Putamen (tissue), 1 donor: Measurements from ENCODE around the gene XPNPEP2.

Experiments used
- DNase-seq: peaks from one replicate; pipeline ENCODE4 v3.0.0-alpha.2; 2016; ENCODE audit warnings: low spot score

The XPNPEP2 gene

DNA sequence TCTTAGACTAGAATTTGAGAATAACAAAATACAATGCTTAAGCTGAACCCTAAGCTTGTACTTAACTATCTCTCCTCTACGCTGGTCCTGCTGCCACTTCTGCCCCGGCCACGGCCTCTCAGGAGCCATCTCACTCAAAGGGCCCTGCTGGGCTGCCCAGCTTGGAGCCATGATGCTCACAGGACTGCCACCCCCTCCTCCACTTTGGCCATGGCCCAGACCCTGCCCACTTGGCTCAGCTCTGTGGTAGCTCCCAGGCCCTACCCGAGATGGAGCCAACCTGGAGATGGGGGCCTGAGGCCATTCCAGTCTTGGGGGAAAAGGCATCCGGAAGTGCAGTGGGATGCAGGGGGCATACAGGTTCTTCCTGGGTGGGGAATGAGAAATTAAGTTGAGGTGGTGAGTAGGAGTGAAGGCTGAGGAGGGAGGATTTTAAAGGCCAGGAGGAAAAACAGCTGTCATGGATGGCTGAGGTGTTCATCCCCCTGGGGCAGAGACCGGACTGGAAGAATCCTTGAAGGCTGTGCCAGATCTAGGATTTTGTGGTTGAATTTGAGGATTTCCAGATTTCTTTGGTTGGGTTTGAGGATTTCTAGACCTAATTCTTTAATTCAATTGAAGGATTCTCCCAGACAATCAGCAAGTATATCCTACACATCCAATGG lies 41.8 kb downstream of the XPNPEP2 start:
- DNase-seq, result no peak

DNA sequence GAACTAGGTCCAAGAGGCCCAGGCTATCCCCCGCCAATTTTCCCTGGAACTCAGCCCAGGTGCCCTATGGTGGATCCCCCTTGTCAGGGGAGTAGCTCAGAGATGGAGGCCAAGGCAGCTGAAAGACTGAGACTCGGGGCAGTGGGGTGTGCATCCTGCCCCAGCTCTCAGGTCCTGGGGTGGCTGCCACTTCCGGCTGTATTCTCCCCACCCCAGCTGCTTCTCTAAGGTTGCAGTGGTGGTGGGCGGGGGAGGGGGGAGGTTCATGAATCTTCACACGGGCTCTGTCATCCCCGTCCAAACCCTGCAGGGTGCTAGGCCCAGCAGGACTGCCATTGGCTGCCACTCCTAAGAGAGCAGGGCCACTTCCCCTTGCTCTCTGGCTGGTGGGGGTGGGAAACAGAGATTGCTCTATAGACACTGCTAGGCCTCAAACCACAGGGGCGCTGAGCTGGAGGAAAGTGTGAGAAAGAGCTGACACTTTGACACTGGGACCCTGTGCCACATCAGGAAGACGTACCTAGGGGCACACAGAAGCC lies 42.4 kb downstream of the XPNPEP2 start:
- no peak for DNase-seq

DNA sequence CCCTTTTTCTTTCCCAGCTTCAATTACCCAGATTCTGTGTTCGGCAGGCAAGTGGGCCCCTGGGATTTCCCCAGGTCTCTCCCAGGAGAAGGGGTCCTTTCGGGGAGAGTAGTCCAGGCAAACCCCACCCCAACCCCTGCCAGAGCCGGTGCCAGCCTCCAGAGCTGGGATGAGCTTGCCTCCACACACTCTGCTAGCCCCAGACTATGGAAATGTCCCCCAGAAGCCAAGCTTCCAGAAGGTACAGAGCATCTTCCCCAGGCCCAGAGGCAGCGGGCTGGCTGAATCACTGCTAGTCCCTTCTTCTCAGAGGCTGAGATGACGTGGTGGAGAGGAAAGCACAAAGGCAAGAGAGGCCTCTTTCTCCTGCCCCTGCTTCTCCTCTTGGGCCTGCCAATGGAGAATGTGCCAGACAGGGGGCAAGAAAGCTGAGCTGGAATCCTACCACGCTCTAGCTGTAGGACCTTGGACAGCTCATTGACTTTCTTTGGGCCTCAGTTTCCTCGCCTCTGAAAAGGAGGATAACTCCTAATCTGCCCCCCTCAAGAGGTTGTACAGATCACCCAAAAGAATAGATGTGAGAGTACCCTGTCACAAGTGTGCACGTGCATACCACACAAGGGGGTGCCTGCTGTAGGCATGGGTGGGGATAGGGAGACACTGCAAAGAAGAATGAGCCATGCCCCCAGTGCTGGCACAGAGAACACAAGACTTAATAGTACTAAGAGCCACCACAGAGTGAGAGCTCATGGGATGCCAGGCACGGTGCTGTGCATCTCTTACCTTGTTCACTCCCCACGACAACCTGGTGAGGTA lies 43.1 kb downstream of the XPNPEP2 start:
- DNase-seq, result no peak

DNA sequence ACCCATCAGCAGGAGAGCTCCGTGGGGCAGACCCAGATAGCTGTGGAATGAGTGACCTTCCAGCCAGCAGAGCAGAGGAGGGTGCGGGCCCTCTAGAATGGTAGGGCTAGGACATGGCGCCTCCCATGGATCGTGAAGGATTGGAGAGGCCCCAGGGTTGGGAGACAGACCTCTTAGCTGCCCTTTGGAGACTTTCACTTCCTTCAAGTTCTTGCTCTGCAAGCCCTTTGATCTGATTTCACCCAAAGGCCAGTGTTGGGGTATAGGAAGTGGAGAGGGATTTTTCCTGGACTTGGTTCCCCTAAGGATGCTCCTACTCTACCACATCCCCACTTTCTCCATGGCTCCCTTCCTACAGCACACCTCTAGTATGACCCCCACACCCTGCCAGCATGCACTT lies 43.9 kb downstream of the XPNPEP2 start:
- DNase-seq, result no peak

DNA sequence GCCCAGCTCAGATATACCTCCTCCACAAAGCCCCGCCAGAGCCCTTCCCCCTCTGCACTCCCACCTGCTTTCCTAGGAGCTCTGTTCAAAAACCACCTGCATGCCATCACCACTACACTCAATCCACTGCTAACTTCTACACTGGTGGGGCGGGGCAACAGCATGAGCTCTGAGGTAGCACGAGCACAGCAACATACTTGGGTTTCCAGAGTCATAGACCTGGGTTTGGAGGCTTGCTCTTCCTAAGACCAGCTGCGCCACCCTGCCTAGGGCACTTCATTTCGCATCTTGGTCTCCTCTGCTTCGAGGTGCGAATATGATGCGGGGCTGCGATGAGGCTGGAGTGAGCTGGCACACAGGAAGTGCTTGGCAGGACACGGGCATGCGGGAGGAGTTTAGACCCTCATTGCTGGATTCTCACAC lies 44.5 kb downstream of the XPNPEP2 start:
- DNase-seq, result no peak

DNA sequence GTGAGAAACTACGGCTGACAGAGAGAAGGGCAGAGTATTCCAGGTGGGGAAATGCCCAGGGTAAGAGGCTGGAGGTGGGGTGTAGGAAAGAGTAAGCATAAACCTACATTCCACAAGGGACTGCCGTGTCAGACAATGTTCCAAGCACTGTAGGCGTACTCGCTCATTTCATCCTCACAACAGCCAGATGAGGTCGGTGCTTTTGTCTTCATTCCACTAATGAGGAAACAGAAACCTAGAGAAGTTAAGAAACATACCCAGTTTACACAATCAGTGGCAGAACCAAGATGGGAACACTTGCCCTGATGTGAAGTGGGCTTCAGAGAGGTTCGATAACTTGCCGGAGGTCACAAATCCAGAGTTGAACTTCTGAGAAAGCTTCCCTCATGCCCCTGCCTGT lies 45.6 kb downstream of the XPNPEP2 start:
- no peak for DNase-seq

DNA sequence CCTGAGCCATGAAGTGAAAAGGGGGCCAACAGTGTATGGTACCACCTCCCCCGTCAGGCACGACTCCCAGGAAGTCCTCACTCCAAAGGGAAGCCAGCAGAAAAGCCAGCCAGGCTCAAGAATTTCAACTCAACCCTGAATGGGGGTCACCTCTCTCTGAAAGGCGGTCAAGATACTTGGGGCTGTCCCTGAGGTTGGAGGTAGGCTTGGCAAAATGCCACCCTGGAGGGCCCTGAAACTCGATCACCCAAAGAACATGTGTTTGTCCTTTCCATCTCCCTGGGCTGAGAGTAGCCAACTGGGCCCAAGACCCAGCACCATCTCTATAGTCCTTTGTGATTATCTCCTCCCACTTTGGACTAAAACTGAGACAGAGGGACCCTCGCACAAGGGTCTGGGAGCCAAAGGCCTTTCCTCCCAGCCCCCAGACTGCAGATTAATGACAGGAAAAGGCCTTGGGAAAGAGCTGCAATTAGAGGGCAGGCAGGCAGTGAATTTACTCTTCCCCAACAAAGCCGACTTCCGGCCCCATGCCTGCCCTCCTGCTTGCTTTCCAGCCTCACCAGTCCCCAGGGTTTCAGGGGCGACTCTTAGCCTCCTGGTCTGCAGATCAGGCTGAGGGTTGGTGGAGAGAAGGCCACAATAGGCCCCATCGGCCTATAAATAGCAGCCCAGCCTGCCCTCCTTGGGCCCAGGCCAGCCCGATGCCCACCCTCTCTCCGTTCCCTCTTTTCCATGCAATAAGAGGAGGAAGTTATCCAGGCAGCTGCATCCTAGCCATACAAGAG lies 46.6 kb downstream of the XPNPEP2 start:
- no peak for DNase-seq

DNA sequence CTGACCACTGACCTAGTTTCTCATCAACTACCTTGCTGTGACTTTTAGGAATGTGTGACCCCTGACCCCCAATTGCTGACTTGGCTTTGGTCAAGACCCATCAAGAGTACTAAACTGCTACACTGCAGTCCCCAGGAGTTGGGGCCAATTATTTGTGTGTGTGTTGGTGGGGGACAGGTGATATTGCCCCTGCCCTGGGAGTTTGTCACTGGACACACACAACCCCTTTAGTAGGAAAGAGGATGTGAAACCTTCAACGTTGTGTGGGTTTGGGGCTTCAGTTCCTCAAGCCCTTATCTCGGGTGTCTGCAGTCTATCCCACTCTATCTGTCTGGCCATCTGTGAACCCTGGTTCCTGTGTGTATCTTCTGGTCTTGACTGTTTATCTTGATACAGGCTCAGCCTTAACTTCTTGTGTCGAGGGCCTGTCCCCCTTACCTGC lies 47.5 kb downstream of the XPNPEP2 start:
- no peak for DNase-seq

DNA sequence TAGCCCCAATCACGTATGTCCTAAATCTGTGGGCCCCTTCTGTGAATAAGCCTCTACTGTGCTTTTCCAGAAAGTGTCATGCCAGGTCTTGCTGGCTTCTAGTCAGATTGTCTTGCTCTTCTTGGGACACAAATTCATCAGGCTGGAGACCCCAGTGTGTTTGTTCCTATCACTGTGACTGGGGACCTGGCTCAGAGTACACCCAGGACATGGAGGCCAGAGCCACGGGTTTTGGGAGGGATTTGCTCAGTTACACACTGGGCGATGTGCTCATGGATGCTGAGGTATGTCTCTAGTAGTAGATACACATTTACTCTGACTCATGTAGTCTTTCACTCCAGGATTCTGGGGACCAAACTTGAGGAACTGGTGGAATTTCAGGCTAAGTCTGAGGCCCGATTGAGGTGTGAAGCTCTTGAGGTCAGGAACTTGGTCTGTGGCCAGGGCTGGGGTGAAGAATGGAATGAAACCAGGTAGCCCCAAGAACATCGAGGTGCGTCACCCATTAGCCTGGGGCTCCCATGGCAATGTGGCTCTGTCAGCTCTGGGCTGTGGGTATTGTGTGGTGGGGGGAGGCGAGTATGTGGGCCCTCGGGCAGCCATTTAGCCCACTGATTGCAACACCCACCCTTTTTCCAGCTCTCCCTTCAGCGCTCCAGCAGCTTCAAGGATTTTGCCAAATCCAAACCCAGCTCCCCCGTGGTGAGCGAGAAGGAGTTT lies 48.7 kb downstream of the XPNPEP2 start:
- DNase-seq, result no peak

DNA sequence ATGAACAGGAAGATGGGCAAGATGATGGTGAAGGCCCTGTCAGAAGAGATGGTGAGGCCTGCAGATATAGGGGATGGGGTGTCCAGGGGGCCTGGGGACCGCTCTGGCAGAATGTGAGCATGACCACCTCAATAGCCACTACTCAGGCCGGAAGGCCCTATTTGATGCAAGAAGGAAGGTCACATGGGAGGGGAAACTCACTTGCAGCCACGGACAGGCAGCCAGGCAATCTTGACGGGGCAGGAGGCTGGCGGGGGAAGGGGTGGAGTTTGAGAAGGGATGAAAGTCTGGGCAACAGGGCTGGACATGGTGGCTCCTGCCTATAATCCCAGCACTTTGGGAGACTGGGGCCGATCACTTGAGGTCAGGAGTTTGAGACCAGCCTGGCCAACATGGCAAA lies 49.7 kb downstream of the XPNPEP2 start:
- DNase-seq, result no peak

DNA sequence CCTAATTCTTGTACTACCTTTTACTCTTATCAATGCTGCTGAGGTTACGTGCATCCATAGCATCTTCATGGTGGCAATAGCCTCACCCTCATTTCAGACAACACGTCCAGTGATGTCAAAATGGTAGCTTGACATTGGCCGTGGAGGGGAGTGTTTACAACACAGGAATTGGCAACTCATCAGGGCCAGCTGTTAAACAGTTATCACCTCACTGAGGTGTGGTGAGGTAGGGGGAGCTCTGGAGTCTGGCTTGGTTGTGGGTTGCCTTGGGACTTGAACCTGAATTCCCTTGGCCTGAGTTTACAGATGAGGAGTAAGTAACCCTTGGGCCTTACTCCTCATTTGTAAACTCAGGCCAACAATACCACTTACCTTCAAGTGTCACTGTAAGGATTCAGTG lies 51.4 kb downstream of the XPNPEP2 start:
- no peak for DNase-seq

DNA sequence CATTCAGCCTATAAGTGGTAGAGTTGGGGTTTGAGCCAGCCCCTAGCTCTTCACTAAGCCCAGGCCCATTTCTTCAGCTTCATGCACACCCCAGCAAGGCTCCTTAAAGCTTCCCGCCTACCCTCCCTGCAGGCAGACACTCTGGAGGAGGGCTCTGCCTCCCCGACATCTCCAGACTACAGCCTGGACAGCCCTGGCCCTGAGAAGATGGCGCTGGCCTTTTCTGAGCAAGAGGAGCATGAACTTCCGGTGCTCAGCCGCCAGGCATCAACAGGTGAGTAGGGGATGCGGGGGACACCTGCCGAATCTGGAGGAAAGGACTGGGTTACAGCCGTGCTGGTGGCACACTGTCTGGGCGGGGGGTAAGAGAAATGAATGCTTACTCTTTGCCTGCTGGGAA lies 52.0 kb downstream of the XPNPEP2 start:
- DNase-seq, result no peak

DNA sequence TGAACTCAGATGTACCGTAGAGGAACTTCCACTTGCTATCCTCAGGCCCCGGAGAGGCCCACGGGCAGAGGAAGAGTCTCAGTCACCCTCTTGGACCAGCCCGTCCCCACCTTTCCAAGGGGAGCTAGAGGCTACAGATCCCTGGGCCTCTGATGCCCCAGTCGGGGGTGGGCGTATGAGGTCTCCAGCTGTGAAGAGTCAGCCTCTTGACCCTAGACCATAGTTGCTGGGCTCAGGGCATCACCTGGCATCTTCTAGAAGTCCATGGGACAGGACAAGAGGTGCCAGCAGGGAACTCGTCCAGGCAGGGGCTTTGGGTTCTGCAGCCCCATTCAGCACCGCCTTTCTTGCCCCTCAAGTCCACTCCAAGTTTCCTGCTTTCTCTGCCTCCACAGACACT lies 52.6 kb downstream of the XPNPEP2 start:
- no peak for DNase-seq

DNA sequence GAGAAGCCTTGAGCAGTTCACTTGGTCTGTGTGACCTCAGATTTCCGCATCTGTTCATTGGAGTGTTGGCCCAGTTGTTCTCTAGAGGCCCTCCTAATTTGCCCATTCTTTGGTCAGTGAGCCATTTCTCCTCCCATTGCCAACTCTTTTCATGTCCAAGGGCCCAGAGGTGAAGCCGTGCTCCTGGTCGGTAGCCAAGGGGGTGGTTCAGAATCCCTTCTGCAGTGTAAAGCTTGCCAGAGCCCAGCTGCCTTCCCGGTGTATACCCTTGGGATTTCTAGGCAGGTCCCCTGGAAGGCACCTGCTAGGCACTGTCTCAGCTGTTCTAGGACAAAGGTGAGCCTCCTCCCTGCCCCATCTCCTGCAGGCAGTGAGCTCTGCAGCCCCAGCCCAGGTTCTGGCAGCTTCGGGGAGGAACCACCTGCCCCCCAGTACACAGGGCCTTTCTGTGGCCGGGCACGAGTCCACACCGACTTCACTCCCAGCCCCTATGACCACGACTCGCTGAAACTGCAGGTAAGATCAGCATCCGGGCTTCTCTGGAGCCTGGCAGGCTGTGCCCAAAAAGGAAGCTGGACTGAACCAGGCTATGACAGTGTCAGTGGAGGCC lies 53.3 kb downstream of the XPNPEP2 start:
- DNase-seq, result no peak

DNA sequence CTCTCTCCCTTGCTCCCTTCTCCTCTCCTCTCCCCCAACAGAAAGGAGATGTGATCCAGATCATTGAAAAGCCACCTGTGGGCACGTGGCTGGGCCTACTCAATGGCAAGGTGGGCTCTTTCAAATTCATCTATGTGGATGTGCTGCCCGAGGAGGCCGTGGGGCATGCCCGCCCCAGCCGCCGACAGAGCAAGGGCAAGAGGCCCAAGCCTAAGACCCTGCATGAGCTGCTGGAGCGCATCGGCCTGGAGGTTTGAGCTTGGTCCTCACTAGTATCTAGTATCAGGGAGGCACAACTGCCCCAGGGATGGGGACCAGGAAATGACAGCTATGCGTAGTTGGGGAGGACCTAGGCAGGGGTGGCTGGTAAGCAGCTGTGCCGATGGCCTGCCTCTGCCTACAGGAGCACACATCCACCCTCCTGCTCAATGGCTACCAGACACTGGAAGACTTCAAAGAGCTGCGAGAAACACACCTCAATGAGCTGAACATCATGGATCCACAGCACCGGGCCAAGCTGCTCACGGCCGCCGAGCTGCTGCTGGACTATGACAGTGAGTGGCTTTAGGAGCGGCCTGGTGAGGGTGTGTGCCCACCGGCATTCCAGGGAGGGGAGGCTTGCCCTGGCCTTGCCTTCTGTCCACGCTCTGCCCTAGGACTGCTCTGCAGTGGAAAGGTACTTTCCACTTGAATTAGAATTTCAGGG lies 54.0 kb downstream of the XPNPEP2 start:
- DNase-seq, result no peak

DNA sequence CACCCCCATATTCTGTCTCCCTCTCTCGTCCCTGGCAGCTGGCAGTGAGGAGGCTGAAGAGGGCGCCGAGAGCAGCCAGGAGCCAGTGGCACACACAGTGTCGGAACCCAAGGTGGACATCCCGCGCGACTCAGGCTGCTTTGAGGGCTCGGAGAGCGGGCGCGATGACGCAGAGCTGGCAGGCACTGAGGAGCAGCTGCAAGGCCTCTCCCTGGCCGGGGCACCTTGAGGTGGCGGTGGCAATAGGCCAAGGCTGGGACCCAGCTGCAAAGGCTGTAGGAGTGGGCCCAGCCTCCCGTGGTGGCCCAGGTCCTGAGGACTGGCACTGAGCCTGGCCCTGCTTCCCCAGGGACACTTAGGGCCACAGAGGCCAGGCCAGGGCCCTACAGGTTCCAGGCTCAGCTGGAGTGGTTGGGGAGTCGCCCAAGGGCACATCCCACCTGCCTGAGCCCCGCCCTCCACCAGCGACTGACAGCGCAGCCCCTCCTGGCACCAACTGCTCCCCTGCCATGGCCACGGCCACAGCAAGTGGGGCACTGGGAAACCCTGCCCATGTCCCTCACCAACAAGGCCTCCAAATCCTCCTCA lies 54.9 kb downstream of the XPNPEP2 start:
- DNase-seq, result no peak

DNA sequence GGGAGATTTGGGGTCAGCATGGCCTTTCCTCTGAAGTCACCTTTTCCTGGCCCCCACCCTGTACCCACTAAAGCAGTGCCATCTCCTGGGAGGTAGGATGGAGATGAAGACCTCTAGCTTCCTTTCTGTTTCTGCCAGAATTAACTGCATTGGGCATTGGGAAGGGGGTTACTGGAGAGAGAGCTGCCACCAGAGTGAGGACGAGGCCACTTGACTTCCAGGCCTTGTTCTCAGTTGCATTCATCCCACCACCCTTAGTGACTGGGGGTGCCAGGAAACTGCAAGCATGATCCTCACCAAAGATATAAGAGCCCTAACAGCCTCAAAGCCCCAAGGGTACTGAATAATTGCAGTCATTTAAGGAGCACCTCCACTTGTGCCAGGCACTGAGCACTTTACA lies 56.8 kb downstream of the XPNPEP2 start:
- no peak for DNase-seq

DNA sequence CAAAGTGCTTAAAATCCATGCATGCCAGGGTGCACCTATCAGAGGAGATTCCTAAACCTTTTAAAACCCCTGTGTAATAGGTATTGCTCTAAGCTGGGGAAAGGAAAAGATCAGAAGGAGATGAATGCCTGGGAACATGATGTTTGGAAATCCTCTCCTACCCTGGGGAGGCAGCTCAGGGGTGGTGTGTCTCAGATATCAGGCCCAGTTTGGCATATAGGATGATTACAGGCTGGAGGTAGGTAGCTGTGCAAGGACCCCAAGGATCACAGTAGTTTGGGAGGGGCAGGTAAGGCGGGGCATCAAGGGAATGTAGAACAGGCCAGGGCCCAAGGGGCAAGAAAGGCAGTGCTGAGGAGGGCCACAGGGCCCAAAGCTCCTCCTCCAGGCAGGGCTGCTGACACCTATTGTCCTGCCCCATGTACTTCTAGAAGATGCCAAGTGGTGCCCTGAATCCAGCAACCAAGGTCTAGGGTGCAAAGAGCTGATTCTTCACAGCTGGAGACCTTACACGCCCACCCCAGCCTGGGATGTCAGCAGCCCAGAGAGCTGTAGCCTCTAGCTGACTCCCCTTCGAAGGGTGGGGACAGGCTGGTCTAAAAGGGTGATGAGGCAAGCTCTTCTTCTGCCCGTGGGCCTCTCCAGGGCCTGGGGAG lies 58.6 kb downstream of the XPNPEP2 start:
- DNase-seq, result no peak

DNA sequence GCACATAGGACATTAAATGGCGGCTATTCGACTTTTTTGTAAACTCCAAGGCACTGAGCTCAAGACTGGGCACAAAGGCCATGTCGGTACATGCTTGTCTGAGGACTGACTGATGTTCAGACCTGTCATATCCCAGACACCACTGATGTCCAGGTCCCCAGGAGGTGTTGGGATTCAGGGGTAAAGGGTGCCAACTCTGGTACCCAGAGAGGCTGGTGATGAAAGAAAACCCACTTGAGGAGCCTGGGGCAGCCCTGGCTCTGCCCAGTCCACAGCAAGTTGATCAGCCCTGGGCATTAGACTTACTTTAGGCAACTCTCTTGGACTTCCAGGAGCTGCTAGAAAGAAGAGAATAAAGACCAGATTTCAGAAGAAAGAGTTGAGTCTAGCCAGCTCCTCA lies 59.7 kb downstream of the XPNPEP2 start:
- no peak for DNase-seq

DNA sequence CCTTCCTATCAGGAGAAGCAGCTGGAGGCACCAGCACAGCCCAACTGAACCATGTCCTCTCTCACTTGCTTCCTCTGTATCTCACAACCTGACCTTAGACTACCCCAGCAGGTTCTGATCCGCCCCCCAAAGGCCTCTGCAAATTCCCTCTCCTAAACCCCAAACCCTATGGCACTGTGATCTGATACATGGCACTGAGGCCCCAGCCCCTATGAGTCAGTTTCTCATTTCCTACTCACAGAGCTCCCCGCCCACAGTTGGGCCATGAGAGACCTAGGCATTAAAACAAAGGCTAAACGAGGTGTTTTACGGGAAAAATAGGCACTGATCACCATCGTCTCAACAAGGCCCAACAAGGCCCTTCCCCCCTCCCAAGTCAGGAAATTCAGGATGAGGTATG lies 60.1 kb downstream of the XPNPEP2 start:
- no peak for DNase-seq
